SK-N-SH (cell line): ENCODE data around the gene AMMECR1. TPM values are rescaled to one million over a fixed set of nuclear protein-coding genes. Genes with fewer than 3 reads are reported as not detected.

Experiments used
- CTCF ChIA-PET: fragments of 300-600, 350-600 bp; formaldehyde crosslinking; extraction: SDS; loops from one replicate; lab custom pipeline; 2021; lab: Yijun Ruan, JAX
- POLR2A ChIA-PET: fragments of 350-600 bp; sonication (Branson Sonifier 250); formaldehyde crosslinking; extraction: SDS; loops from one replicate; lab custom pipeline; 2020; ENCODE audit warnings: antibody characterized with exemption, inconsistent platforms; lab: Yijun Ruan, JAX
- DNase-seq: peaks from one replicate; pipeline ENCODE4 v3.0.0; 2012
- H2AFZ ChIP-seq: fragments of 200-600 bp; sonication (generic); 2 replicates; pipeline ENCODE4 v1.8.1; 2016; ENCODE audit warnings: antibody characterized with exemption, mild to moderate bottlenecking, low read depth
- H3F3A ChIP-seq: fragments of 200-600 bp; sonication (generic); replicated peaks from 2 replicates; pipeline ENCODE3; 2016; ENCODE audit warnings: antibody characterized with exemption, mild to moderate bottlenecking; ENCODE audit not compliant: insufficient read depth
- H3K27ac ChIP-seq, 2 experiments: fragments of 200-500 bp in 1 of 2; fragments of 200-600 bp in 1 of 2; sonication (Bioruptor generic) in 1 of 2; sonication (generic), shearing (Covaris generic) in 1 of 2; 2 replicates each; pipeline versions ENCODE4 v1.5.1 to v1.6.1; 2014 to 2016; ENCODE audit warnings: low read depth in 2 of 2, inconsistent platforms in 1 of 2, low read length in 1 of 2, mild to moderate bottlenecking in 1 of 2, mixed read lengths in 1 of 2
- H3K27me3 ChIP-seq: fragments of 200-600 bp; sonication (generic), shearing (Covaris generic); 2 replicates; pipeline ENCODE4 v1.6.1; 2016; ENCODE audit warnings: mixed run types; ENCODE audit not compliant: insufficient read depth
- H3K36me3 ChIP-seq, 2 experiments: fragments of 200-500 bp in 1 of 2; fragments of 200-600 bp in 1 of 2; sonication (Bioruptor generic) in 1 of 2; sonication (generic) in 1 of 2; replicated peaks in 1 of 2; 2 replicates each; pipeline versions ENCODE3 to v1.5.1; 2014 to 2016; ENCODE audit warnings: low read length in 1 of 2, mild to moderate bottlenecking in 1 of 2; ENCODE audit not compliant: insufficient read depth in 2 of 2, control insufficient read depth in 1 of 2
- H3K4me1 ChIP-seq, 2 experiments: fragments of 200-500 bp in 1 of 2; fragments of 200-600 bp in 1 of 2; sonication (Bioruptor generic) in 1 of 2; sonication (generic), shearing (Covaris generic) in 1 of 2; 2 replicates each; pipeline versions ENCODE4 v1.5.1 to v1.6.1; 2014 to 2016; ENCODE audit warnings: low read depth in 1 of 2, low read length in 1 of 2, mixed run types in 1 of 2; ENCODE audit not compliant: insufficient read depth in 2 of 2, control insufficient read depth in 1 of 2
- H3K4me2 ChIP-seq: fragments of 200-600 bp; sonication (generic), shearing (Covaris generic); 2 replicates; pipeline ENCODE4 v1.6.1; 2017; ENCODE audit warnings: mixed run types
- H3K4me3 ChIP-seq, 2 experiments: fragments of 200-500 bp in 1 of 2; fragments of 200-600 bp in 1 of 2; sonication (Bioruptor generic) in 1 of 2; sonication (generic), shearing (Covaris generic) in 1 of 2; 2 replicates each; pipeline versions ENCODE4 v1.5.1 to v1.8.1; 2014 to 2016; ENCODE audit warnings: low read depth in 2 of 2, inconsistent platforms in 1 of 2, low read length in 1 of 2, mild to moderate bottlenecking in 1 of 2, mixed read lengths in 1 of 2, moderate library complexity in 1 of 2
- H3K79me2 ChIP-seq: fragments of 200-600 bp; sonication (generic); 2 replicates; pipeline ENCODE4 v1.8.1; 2017; ENCODE audit warnings: mild to moderate bottlenecking; ENCODE audit not compliant: insufficient read depth
- H3K9ac ChIP-seq: fragments of 200-600 bp; sonication (generic); 2 replicates; pipeline ENCODE4 v1.6.1; 2017; ENCODE audit warnings: mixed run types
- H3K9me2 ChIP-seq: fragments of 200-600 bp; sonication (generic); 2 replicates; pipeline ENCODE4 v1.6.1; 2017; ENCODE audit warnings: mixed run types
- H3K9me3 ChIP-seq: fragments of 200-600 bp; sonication (generic); 2 replicates; pipeline ENCODE4 v1.6.1; 2017; ENCODE audit warnings: mixed run types, mild to moderate bottlenecking, moderate library complexity
- H4K20me1 ChIP-seq: fragments of 200-600 bp; sonication (generic); 2 replicates; pipeline ENCODE4 v1.6.1; 2017; ENCODE audit warnings: mild to moderate bottlenecking, mixed run types; ENCODE audit not compliant: insufficient read depth
- CHD2 ChIP-seq: fragments of 150-350 bp; IDR thresholded peaks from 2 replicates; pipeline ENCODE4 v1.6.1; 2018; ENCODE audit warnings: low read length; ENCODE audit not compliant: partially characterized antibody
- GABPA ChIP-seq: IDR thresholded peaks from 2 replicates; pipeline ENCODE4 v1.4.0; 2012; ENCODE audit warnings: low read depth, mild to moderate bottlenecking
- MAX ChIP-seq: IDR thresholded peaks from 2 replicates; pipeline ENCODE4 v1.4.0; 2012; ENCODE audit warnings: low read depth
- MEF2A ChIP-seq: IDR thresholded peaks from 2 replicates; pipeline ENCODE4 v1.4.0; 2012; ENCODE audit warnings: low read depth, borderline replicate concordance
- PBX3 ChIP-seq: IDR thresholded peaks from 2 replicates; pipeline ENCODE4; 2012
- POLR2AphosphoS5 ChIP-seq: IDR thresholded peaks from 2 replicates; pipeline ENCODE4 v1.6.1; 2012; ENCODE audit warnings: low read depth, low read length
- RAD21 ChIP-seq: IDR thresholded peaks from 2 replicates; pipeline ENCODE4 v1.6.1; 2012; ENCODE audit warnings: mild to moderate bottlenecking, low read length
- RCOR1 ChIP-seq: fragments of 150-350 bp; IDR thresholded peaks from 2 replicates; pipeline ENCODE4 v1.6.1; 2017; ENCODE audit warnings: antibody characterized with exemption, low read length
- SMC3 ChIP-seq: IDR thresholded peaks from 2 replicates; pipeline ENCODE4 v1.6.1; 2012; ENCODE audit warnings: low read depth, low read length, improper control_type of control experiment
- TEAD4 ChIP-seq: IDR thresholded peaks from 2 replicates; pipeline ENCODE4 v1.4.0; 2012; ENCODE audit warnings: mild to moderate bottlenecking, borderline replicate concordance; ENCODE audit not compliant: insufficient read depth
- WGBS: methylation state at CpG from one replicate; pipeline ENCODE4 v1.1.6; 2017; ENCODE audit warnings: low lambda C conversion rate; 5-methylcytosine and 5-hydroxymethylcytosine counted together
- polyA plus RNA-seq, 3 experiments: library from polyadenylated mRNA; depleted of rRNA; stranded (reverse); fragments of >200 nt; gene quantifications; 2 replicates each; pipeline ENCODE4 v1.2.3, GENCODE V29; 2012
- TF ChIP-seq, protein P1 (sequence below): IDR thresholded peaks from 2 replicates; pipeline ENCODE4 v1.6.1; 2012; ENCODE audit warnings: mild to moderate bottlenecking, low read depth, low read length, moderate library complexity
- TF ChIP-seq, protein P2 (sequence below): IDR thresholded peaks from 2 replicates; pipeline ENCODE4 v1.4.0; 2012; ENCODE audit warnings: low read depth, borderline replicate concordance

The AMMECR1 gene
- polyA plus RNA-seq, 1 of the 3 experiments (the other 2 are of a cell fraction), result 1.3 TPM

DNA sequence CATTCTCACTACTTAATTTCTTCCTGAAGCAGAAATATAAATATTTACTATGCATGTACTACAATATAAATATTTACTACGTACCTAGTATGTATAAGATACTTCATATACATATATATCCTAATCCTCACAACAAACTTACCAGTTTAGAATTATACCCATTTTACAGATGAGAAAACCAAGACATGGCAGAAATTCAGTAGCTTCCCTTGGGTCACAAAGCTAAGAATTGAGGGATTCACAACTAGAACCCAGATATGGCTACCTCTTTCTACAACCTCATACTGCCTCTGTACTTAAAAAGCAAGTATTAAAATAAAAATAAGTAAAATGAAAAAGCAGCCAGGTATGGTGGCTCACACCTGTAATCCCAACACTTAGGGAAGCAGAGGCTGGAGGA is 65.9 kb downstream of the AMMECR1 start:
- Histone ChIP-seq H2AFZ (no peak overlapping the region), H3K9me3 (no peaks in the 10 kb centered on the region), H3K27ac (no peak overlapping the region), H3F3A (no peaks in the 10 kb centered on the region), H3K27me3 (no peaks in the 10 kb centered on the region), H3K4me2 (no peak overlapping the region)
- DNase-seq, result no peak
- CTCF ChIA-PET, result no interaction called here
- no peak for TF ChIP-seq MAX
- TF ChIP-seq PBX3, result no peak
- no peak for TF ChIP-seq MEF2A
- TF ChIP-seq TEAD4, result no peak
- TF ChIP-seq POLR2AphosphoS5, result no peak
- TF ChIP-seq RAD21, result no peak
- TF ChIP-seq SMC3, result no peak
- TF ChIP-seq, protein P1, sequence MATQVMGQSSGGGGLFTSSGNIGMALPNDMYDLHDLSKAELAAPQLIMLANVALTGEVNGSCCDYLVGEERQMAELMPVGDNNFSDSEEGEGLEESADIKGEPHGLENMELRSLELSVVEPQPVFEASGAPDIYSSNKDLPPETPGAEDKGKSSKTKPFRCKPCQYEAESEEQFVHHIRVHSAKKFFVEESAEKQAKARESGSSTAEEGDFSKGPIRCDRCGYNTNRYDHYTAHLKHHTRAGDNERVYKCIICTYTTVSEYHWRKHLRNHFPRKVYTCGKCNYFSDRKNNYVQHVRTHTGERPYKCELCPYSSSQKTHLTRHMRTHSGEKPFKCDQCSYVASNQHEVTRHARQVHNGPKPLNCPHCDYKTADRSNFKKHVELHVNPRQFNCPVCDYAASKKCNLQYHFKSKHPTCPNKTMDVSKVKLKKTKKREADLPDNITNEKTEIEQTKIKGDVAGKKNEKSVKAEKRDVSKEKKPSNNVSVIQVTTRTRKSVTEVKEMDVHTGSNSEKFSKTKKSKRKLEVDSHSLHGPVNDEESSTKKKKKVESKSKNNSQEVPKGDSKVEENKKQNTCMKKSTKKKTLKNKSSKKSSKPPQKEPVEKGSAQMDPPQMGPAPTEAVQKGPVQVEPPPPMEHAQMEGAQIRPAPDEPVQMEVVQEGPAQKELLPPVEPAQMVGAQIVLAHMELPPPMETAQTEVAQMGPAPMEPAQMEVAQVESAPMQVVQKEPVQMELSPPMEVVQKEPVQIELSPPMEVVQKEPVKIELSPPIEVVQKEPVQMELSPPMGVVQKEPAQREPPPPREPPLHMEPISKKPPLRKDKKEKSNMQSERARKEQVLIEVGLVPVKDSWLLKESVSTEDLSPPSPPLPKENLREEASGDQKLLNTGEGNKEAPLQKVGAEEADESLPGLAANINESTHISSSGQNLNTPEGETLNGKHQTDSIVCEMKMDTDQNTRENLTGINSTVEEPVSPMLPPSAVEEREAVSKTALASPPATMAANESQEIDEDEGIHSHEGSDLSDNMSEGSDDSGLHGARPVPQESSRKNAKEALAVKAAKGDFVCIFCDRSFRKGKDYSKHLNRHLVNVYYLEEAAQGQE, result no peak
- no peak for TF ChIP-seq CHD2
- TF ChIP-seq RCOR1, result no peak
- TF ChIP-seq GABPA, result no peak
- TF ChIP-seq, protein P2, sequence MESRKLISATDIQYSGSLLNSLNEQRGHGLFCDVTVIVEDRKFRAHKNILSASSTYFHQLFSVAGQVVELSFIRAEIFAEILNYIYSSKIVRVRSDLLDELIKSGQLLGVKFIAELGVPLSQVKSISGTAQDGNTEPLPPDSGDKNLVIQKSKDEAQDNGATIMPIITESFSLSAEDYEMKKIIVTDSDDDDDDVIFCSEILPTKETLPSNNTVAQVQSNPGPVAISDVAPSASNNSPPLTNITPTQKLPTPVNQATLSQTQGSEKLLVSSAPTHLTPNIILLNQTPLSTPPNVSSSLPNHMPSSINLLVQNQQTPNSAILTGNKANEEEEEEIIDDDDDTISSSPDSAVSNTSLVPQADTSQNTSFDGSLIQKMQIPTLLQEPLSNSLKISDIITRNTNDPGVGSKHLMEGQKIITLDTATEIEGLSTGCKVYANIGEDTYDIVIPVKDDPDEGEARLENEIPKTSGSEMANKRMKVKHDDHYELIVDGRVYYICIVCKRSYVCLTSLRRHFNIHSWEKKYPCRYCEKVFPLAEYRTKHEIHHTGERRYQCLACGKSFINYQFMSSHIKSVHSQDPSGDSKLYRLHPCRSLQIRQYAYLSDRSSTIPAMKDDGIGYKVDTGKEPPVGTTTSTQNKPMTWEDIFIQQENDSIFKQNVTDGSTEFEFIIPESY, result no peak
- TF ChIP-seq, all 33 proteins: peak for 0
- H3K4me1 ChIP-seq, result no peaks in the 10 kb centered on the region; a peak in 1 of 4 replicates
- H3K9me2 ChIP-seq, result no peaks in the 10 kb centered on the region
- WGBS, result 47% methylated on average over 1 of the region's 1 CpG
- H4K20me1 ChIP-seq, result no peaks in the 10 kb centered on the region
- H3K79me2 ChIP-seq, result no peaks in the 10 kb centered on the region; the same call in 1 of the 2 replicates
- POLR2A ChIA-PET, result no interaction called here
- H3K4me3 ChIP-seq, result no peak overlapping the region
- no peaks in the 10 kb centered on the region for H3K36me3 ChIP-seq
- H3K9ac ChIP-seq, result no peak overlapping the region
